HCT116 (cell line): ENCODE results near the gene P2RX3. TPM values are rescaled to one million over a fixed set of nuclear protein-coding genes. Genes with fewer than 3 reads are reported as not detected.

Experiments
- ATAC-seq: fragments of 200-7000 bp; cut with Tn5 transposase; 2 replicates; pipeline ENCODE4 v1.9.1; 2020; ENCODE audit warnings: mild to moderate bottlenecking, moderate library complexity
- BruUV-seq: library from RNA; stranded (reverse); fragments of 400-500 nt; replicated peaks from 2 replicates; lab custom pipeline; 2021; lab: Mats Ljungman, UMichigan
- CTCF ChIA-PET: fragments of 300-600 bp; sonication (Branson Sonifier 250); formaldehyde crosslinking; loops from one replicate; lab custom pipeline; 2021; ENCODE audit warnings: antibody characterized with exemption; lab: Charles Lee
- POLR2A ChIA-PET: fragments of 300-600, 350-600 bp; sonication (Branson Sonifier 250); formaldehyde crosslinking; loops from one replicate; lab custom pipeline; 2021; ENCODE audit warnings: antibody characterized with exemption; lab: Charles Lee
- RAD21 ChIA-PET, 2 experiments: fragments of 300-600 bp; sonication (Branson Sonifier 250); formaldehyde crosslinking; loops; one replicate each; lab custom pipeline; 2023; ENCODE audit warnings: low total read pairs in 2 of 2; ENCODE audit not compliant: uncharacterized antibody in 2 of 2, unreplicated experiment in 2 of 2, low non-redundant PET in 1 of 2; lab: Charles Lee
- DNase-seq: peaks from one replicate; pipeline ENCODE4 v3.0.0-alpha.2; 2010; ENCODE audit warnings: low read depth, low spot score
- H2AFZ ChIP-seq: fragments of 200-600 bp; shearing (Covaris generic), sonication (generic); 2 replicates; pipeline ENCODE4 v1.6.1; 2017; ENCODE audit warnings: low read depth, mixed run types, mixed read lengths, antibody characterized with exemption, low read length; ENCODE audit not compliant: poor library complexity, severe bottlenecking
- H3K27ac ChIP-seq: 2 replicates; pipeline ENCODE4 v1.5.1; 2012; ENCODE audit warnings: low read depth, low read length
- H3K27me3 ChIP-seq: fragments of 200-600 bp; sonication (generic); 2 replicates; pipeline ENCODE4 v1.6.1; 2016; ENCODE audit warnings: mixed run types, low read length, mixed read lengths; ENCODE audit not compliant: insufficient read depth
- H3K36me3 ChIP-seq, 2 experiments: fragments of 200-500 bp in 1 of 2; fragments of 200-600 bp in 1 of 2; sonication (Bioruptor generic) in 1 of 2; sonication (generic) in 1 of 2; 2 replicates each; pipeline versions ENCODE4 v1.5.1 to v1.6.1; 2014 to 2016; ENCODE audit warnings: low read length in 2 of 2, inconsistent platforms in 1 of 2, mixed read lengths in 1 of 2, mixed run types in 1 of 2; ENCODE audit not compliant: insufficient read depth in 2 of 2, control insufficient read depth in 1 of 2
- H3K4me1 ChIP-seq, 2 experiments: fragments of 200-600 bp in 1 of 2; sonication (generic) in 1 of 2; 2 replicates each; pipeline versions ENCODE4 v1.5.1 to v1.6.1; 2012 to 2017; ENCODE audit warnings: low read length in 2 of 2, inconsistent platforms in 1 of 2, mild to moderate bottlenecking in 1 of 2, mixed read lengths in 1 of 2, mixed run types in 1 of 2, moderate library complexity in 1 of 2; ENCODE audit not compliant: insufficient read depth in 2 of 2, control insufficient read depth in 1 of 2
- H3K4me2 ChIP-seq: fragments of 200-600 bp; sonication (generic); 2 replicates; pipeline ENCODE4 v1.6.1; 2017; ENCODE audit warnings: mixed run types, low read length, mixed read lengths
- H3K4me3 ChIP-seq, 2 experiments: fragments of 200-600 bp in 1 of 2; sonication (generic) in 1 of 2; replicated peaks in 1 of 2; 2 replicates each; pipeline ENCODE4 v1.5.1; 2011 to 2016; ENCODE audit warnings: low read length in 2 of 2, control low read depth in 1 of 2, low read depth in 1 of 2, mild to moderate bottlenecking in 1 of 2, mixed read lengths in 1 of 2, mixed run types in 1 of 2
- H3K79me2 ChIP-seq: fragments of 200-600 bp; sonication (generic); 2 replicates; pipeline ENCODE4 v1.6.1; 2017; ENCODE audit warnings: mild to moderate bottlenecking, mixed run types, low read length, moderate library complexity, mixed read lengths; ENCODE audit not compliant: insufficient read depth
- H3K9ac ChIP-seq: fragments of 200-600 bp; sonication (generic); 2 replicates; pipeline ENCODE4 v1.6.1; 2016; ENCODE audit warnings: low read length, mixed read lengths
- H3K9me2 ChIP-seq: fragments of 200-600 bp; sonication (generic), shearing (Covaris generic); 2 replicates; pipeline ENCODE4 v1.6.1; 2017; ENCODE audit warnings: mixed run types, mild to moderate bottlenecking, moderate library complexity; ENCODE audit not compliant: insufficient read depth
- H3K9me3 ChIP-seq, 2 experiments: fragments of 200-500 bp in 1 of 2; fragments of 200-600 bp in 1 of 2; sonication (Bioruptor generic) in 1 of 2; sonication (generic) in 1 of 2; 2 replicates each; pipeline ENCODE4 v1.6.1; 2014 to 2017; ENCODE audit warnings: low read length in 2 of 2, mixed read lengths in 2 of 2, inconsistent platforms in 1 of 2, low read depth in 1 of 2, mild to moderate bottlenecking in 1 of 2, mixed run types in 1 of 2, moderate library complexity in 1 of 2; ENCODE audit not compliant: control insufficient read depth in 1 of 2, insufficient read depth in 1 of 2
- H4K20me1 ChIP-seq: fragments of 200-600 bp; sonication (generic), shearing (Covaris generic); 2 replicates; pipeline ENCODE4 v1.6.1; 2017; ENCODE audit warnings: mixed run types, mild to moderate bottlenecking, moderate library complexity; ENCODE audit not compliant: insufficient read depth
- EGR1 ChIP-seq: IDR thresholded peaks from 2 replicates; pipeline ENCODE4 v1.6.1; 2012; ENCODE audit warnings: low read depth
- ELF1 ChIP-seq: IDR thresholded peaks from 2 replicates; pipeline ENCODE4 v1.6.1; 2012; ENCODE audit warnings: low read depth, borderline replicate concordance
- EZH2 ChIP-seq: fragments of 200-600 bp; sonication (generic); IDR thresholded peaks from 2 replicates; pipeline ENCODE4 v1.6.1; 2017; ENCODE audit warnings: antibody characterized with exemption, mixed run types
- FOSL1 ChIP-seq: IDR thresholded peaks from 2 replicates; pipeline ENCODE4 v1.6.1; 2012; ENCODE audit warnings: low read depth
- POLR2AphosphoS5 ChIP-seq: IDR thresholded peaks from 2 replicates; pipeline ENCODE4 v1.6.1; 2011; ENCODE audit warnings: mild to moderate bottlenecking, low read depth, low read length, moderate library complexity
- REST ChIP-seq: IDR thresholded peaks from 2 replicates; pipeline ENCODE4 v1.6.1; 2012; ENCODE audit warnings: low read depth
- SP1 ChIP-seq: IDR thresholded peaks from 2 replicates; pipeline ENCODE4 v1.6.1; 2012; ENCODE audit warnings: low read depth
- SRF ChIP-seq: IDR thresholded peaks from 2 replicates; pipeline ENCODE4 v1.6.1; 2012; ENCODE audit warnings: low read depth
- YY1 ChIP-seq: IDR thresholded peaks from 2 replicates; pipeline ENCODE4 v1.6.1; 2011; ENCODE audit warnings: low read length, low read depth, moderate library complexity, mild to moderate bottlenecking; ENCODE audit not compliant: insufficient replicate concordance; ENCODE audit errors: extremely low read depth
- ZBTB33 ChIP-seq: IDR thresholded peaks from 2 replicates; pipeline ENCODE4 v1.6.1; 2011; ENCODE audit warnings: mild to moderate bottlenecking, low read length, moderate library complexity; ENCODE audit not compliant: insufficient replicate concordance; ENCODE audit errors: extremely low read depth
- ZNF274 ChIP-seq: fragments of 200-500 bp; sonication (Bioruptor generic); IDR thresholded peaks from 2 replicates; pipeline ENCODE4 v1.6.1; 2014; ENCODE audit warnings: mild to moderate bottlenecking, low read depth, low read length, inconsistent platforms
- intact Hi-C: fragments of 100-400 bp; cut with micrococcal nuclease; formaldehyde crosslinking; loops from 2 replicates; pipeline ENCODE4 v1.10.0; 2022
- total RNA-seq: library from RNA; stranded (reverse); gene quantifications from one replicate; pipeline ENCODE4 v1.2.1, GENCODE V29; 2021; ENCODE audit not compliant: unreplicated experiment

The P2RX3 gene
- total RNA-seq, 1 experiment from 2014 or later, result not detected

- BruUV-seq, result no TSS peak
- ChIA-PET RAD21 (no interaction called here), CTCF (no interaction called here), POLR2A (no interaction called here)
- H3K4me2 ChIP-seq, result no peak overlapping the region
- no peak for ATAC-seq
- H3K9ac ChIP-seq, result no peak overlapping the region
- intact Hi-C loops, result no loop called here
- H3K9me2 ChIP-seq, result no peaks in the 10 kb centered on the region
- no peak for TF ChIP-seq FOSL1
- TF ChIP-seq ZNF274, result no peak
- no peak for TF ChIP-seq SRF
- TF ChIP-seq SP1, result no peak
- TF ChIP-seq YY1, result no peak
- TF ChIP-seq EZH2, result no peak
- no peak for TF ChIP-seq EGR1
- no peak for TF ChIP-seq POLR2AphosphoS5
- no peak for TF ChIP-seq ZBTB33
- no peak for TF ChIP-seq REST
- no peak for TF ChIP-seq ELF1
- H3K4me1 ChIP-seq, result no peaks in the 10 kb centered on the region
- no peak overlapping the region for H2AFZ ChIP-seq
- no peak overlapping the region for H3K4me3 ChIP-seq
- DNase-seq, result no peak
- H3K27ac ChIP-seq, result no peak overlapping the region
- H3K27me3 ChIP-seq, result peaks cover 20% of the 10 kb centered on the region
- no peaks in the 10 kb centered on the region for H4K20me1 ChIP-seq
- no peaks in the 10 kb centered on the region for H3K79me2 ChIP-seq
- no peaks in the 10 kb centered on the region for H3K36me3 ChIP-seq
- no peaks in the 10 kb centered on the region for H3K9me3 ChIP-seq
Observed at GRCh38 chr11:57375490-57375889, 37.3 kb downstream of the P2RX3 start.
